HG02623 (cell line): Measurements from ENCODE around the gene HSF2BP.
"Not testable (repeated sequence)": the region's sequence is repeated elsewhere in the genome, so short reads cannot be mapped to it uniquely, and the experiment has no call there.

Experiments
- ATAC-seq: cut with Tn5 transposase; IDR thresholded peaks from one replicate; pipeline ENCODE4 v1.9.1; 2021; ENCODE audit warnings: moderate library complexity; ENCODE audit not compliant: unreplicated experiment

The HSF2BP gene

DNA sequence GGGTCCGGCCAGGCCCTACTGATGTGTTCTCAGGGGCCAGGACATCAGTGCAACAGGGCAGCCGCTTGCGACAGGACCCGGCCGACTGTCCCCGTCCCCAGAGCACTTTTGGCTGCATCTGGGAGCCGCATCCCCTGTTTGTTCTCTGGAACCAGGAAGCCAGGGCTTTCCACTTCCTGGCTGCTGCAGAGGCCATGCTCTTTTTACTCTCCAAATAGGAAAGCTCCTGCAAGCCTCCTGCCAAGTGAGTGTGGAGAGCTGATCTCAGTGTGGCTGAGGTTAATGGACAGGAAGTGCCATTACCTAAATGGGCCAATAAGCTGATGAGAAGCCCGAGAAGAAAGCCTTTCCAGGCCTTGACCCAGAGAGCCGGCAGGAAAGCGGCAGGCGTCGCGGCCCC, 180.1 kb downstream of the HSF2BP start:
- ATAC-seq, result not testable (repeated sequence)
